ENCODE data around the gene FPR3. TPM values are rescaled to one million over a fixed set of nuclear protein-coding genes. Genes with fewer than 3 reads are reported as not detected.

The FPR3 gene
- total RNA-seq, 1 experiment from 2014 or later, result not detected

- H4K20me1 ChIP-seq (ENCODE audit: control insufficient read depth, insufficient read depth, insufficient read length), result no peaks in the 10 kb centered on the region
- Mint-ChIP-seq H3K36me3 (ENCODE audit: insufficient read depth in 1 of 3, low read depth in 3 of 3) (peaks cover 5 to 17% (median 16%) of the 10 kb centered on the region in 3 experiments; a peak in 5 of 7 replicates), H3K4me1 (peaks cover 0 to 11% of the 10 kb centered on the region in 2 experiments; a peak in 2 of 4 replicates), H3K9me3 (peaks cover 74 to 89% of the 10 kb centered on the region in 2 experiments), H3K27ac (no peak overlapping the region), H3K27me3 (ENCODE audit: low read depth) (peaks cover 2% of the 10 kb centered on the region; the same call in 1 of the 2 replicates), H3K4me3 (no peak overlapping the region)
- no peak overlapping the region for H3K4me2 ChIP-seq (ENCODE audit: insufficient read depth, insufficient read length, low read length)
- WGBS (ENCODE audit: extremely low coverage, insufficient read length, low lambda C conversion rate), result no CpG with 5 or more reads among the region's 2 CpGs
- H3K56ac ChIP-seq (ENCODE audit: insufficient read length, low read depth, low read length), result no peak overlapping the region
- H3K4me1 ChIP-seq (ENCODE audit: insufficient read depth, low read length), result no peaks in the 10 kb centered on the region
- no peak overlapping the region for H3K4ac ChIP-seq (ENCODE audit: low read depth, low read length)
- no peak overlapping the region for H2BK15ac ChIP-seq (ENCODE audit: low read depth, low read length)
- no peak for TF ChIP-seq CTCF (conservative IDR thresholded peaks at IDR 0.05)
- H3K79me2 ChIP-seq (ENCODE audit: insufficient read depth, low read length), result no peaks in the 10 kb centered on the region
- H2AK5ac ChIP-seq (ENCODE audit: insufficient read length, low read length), result no peak overlapping the region
- no peak for DNase-seq
- H3K14ac ChIP-seq (ENCODE audit: insufficient read depth, low read length), result no peak overlapping the region
- H4K91ac ChIP-seq (ENCODE audit: insufficient read length, low read depth, low read length), result no peak overlapping the region
- no peak overlapping the region for H2BK5ac ChIP-seq (ENCODE audit: insufficient read length, low read length)
- no peak overlapping the region for H3K27ac ChIP-seq (ENCODE audit: insufficient read length, low read depth, low read length)
- H3K18ac ChIP-seq (ENCODE audit: insufficient read length, low read depth, low read length), result no peak overlapping the region
- no peak overlapping the region for H2BK20ac ChIP-seq (ENCODE audit: low read depth, low read length, poor library complexity, severe bottlenecking)
- no peak overlapping the region for H3K23ac ChIP-seq (ENCODE audit: insufficient read length, low read depth, low read length)
- H3T11ph ChIP-seq (ENCODE audit: low read length), result no peak overlapping the region
- no peaks in the 10 kb centered on the region for H3K79me1 ChIP-seq (ENCODE audit: insufficient read depth, low read depth, low read length, poor library complexity, severe bottlenecking)
- H2BK120ac ChIP-seq (ENCODE audit: low read depth, low read length, poor library complexity, severe bottlenecking), result no peak overlapping the region
- no peak overlapping the region for H2BK12ac ChIP-seq (ENCODE audit: insufficient read length, low read depth, low read length)
- no peak overlapping the region for H3K9ac ChIP-seq (ENCODE audit: extremely low read depth, insufficient read length, low read length)
- no peaks in the 10 kb centered on the region for H3K27me3 ChIP-seq (ENCODE audit: insufficient read depth, low read length)
- no peak overlapping the region for H2AFZ ChIP-seq (ENCODE audit: low read length)
- no peaks in the 10 kb centered on the region for H3K23me2 ChIP-seq (ENCODE audit: insufficient read length, low read depth, low read length, poor library complexity, severe bottlenecking)
- no peaks in the 10 kb centered on the region for H3K9me3 ChIP-seq (ENCODE audit: control insufficient read depth, low read depth, low read length)
- H4K8ac ChIP-seq (replicated peaks; ENCODE audit: insufficient read length, low read depth, low read length), result no peak overlapping the region
- H4K5ac ChIP-seq (ENCODE audit: insufficient read length, low read depth, low read length), result no peak overlapping the region
Observed at GRCh38 chr19:51802775-51803174, 7.8 kb downstream of the FPR3 start.

Measured in H9 (cell line).